SK-N-SH (cell line): ENCODE results near the gene UTP11.

Experiments used
- CTCF ChIP-seq: fragments of 200-600 bp; sonication (generic); IDR thresholded peaks from 2 replicates; pipeline ENCODE4 v1.6.1; 2017; ENCODE audit warnings: antibody characterized with exemption, mild to moderate bottlenecking, moderate library complexity
- EZH2phosphoT487 ChIP-seq: fragments of 200-600 bp; sonication (generic); IDR thresholded peaks from 2 replicates; pipeline ENCODE4 v1.6.1; 2017; ENCODE audit warnings: low read depth, mixed run types, mild to moderate bottlenecking, antibody characterized with exemption, moderate library complexity, borderline replicate concordance
- GABPA ChIP-seq: IDR thresholded peaks from 2 replicates; pipeline ENCODE4 v1.4.0; 2012; ENCODE audit warnings: low read depth, mild to moderate bottlenecking

GRCh38 chr1:38021969-38022368 lies 9.4 kb downstream of the UTP11 start:
- no peak for TF ChIP-seq CTCF
- no peak for TF ChIP-seq GABPA
- no peak for TF ChIP-seq EZH2phosphoT487
